Measurements from ENCODE around the gene TCERG1L. TPM values are rescaled to one million over a fixed set of nuclear protein-coding genes. Genes with fewer than 3 reads are reported as not detected.
A peak's percentile ranks its signal among the peaks of the same experiment; 100 is the strongest.

TCERG1L gene
- total and polyA plus RNA-seq, 2 experiments from 2014 or later: 0.47 to 0.73 TPM

DNA sequence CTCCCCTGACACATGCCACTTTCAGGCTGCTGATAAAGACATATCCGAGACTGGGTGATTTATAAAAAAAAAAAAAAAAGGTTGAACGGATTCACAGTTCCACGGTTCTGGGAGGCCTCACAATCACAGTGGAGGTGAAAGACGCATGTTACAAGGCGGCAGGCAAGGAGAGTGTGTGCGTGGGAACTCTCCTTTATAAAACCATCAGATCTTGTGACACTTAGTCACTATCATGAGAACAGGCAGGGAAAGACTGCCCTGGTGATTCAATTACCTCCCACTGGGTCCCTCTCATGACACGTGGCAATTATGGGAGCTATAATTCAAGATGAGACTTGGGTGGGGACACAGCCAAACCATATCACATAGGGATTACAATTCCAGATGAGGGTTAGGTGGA lies 181.5 kb downstream of the TCERG1L start:
- H2AFZ ChIP-seq: no peak overlapping the region
- WGBS (ENCODE audit: low lambda C conversion rate, missing lambda C conversion rate): 81% methylated on average over 7 of the region's 7 CpGs
- no peaks in the 10 kb centered on the region for H3K9me3 ChIP-seq (ENCODE audit: low read depth)
- no peaks in the 10 kb centered on the region for H3K9me2 ChIP-seq (replicated peaks; ENCODE audit: insufficient read depth)
- DNase-seq (ENCODE audit: low spot score): no peak
- H3K4me2 ChIP-seq: no peak overlapping the region
- H3K36me3 ChIP-seq (replicated peaks; ENCODE audit: insufficient read depth, low read depth): no peaks in the 10 kb centered on the region
- TF ChIP-seq EZH2phosphoT487 (IDR thresholded peaks at IDR 0.05; ENCODE audit: low read depth, severe bottlenecking, unreplicated experiment) (no peak), EZH2 (IDR thresholded peaks at IDR 0.05; ENCODE audit: borderline replicate concordance) (no peak)
- TF ChIP-seq, protein P1, sequence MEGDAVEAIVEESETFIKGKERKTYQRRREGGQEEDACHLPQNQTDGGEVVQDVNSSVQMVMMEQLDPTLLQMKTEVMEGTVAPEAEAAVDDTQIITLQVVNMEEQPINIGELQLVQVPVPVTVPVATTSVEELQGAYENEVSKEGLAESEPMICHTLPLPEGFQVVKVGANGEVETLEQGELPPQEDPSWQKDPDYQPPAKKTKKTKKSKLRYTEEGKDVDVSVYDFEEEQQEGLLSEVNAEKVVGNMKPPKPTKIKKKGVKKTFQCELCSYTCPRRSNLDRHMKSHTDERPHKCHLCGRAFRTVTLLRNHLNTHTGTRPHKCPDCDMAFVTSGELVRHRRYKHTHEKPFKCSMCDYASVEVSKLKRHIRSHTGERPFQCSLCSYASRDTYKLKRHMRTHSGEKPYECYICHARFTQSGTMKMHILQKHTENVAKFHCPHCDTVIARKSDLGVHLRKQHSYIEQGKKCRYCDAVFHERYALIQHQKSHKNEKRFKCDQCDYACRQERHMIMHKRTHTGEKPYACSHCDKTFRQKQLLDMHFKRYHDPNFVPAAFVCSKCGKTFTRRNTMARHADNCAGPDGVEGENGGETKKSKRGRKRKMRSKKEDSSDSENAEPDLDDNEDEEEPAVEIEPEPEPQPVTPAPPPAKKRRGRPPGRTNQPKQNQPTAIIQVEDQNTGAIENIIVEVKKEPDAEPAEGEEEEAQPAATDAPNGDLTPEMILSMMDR (IDR thresholded peaks at IDR 0.05; ENCODE audit: poor library complexity): no peak
- H4K20me1 ChIP-seq (ENCODE audit: insufficient read depth, poor library complexity, severe bottlenecking): no peaks in the 10 kb centered on the region
- H3K27ac ChIP-seq: peak overlapping the region; percentile 45
- peaks cover 6% of the 10 kb centered on the region for H3K27me3 ChIP-seq
- H3K4me1 ChIP-seq (ENCODE audit: insufficient read depth): no peaks in the 10 kb centered on the region
- H3K4me3 ChIP-seq: no peak overlapping the region
- H3K79me2 ChIP-seq: no peaks in the 10 kb centered on the region

GRCh38 chr10:131129544-131129943 lies 182.0 kb downstream of the TCERG1L start:
- no peaks in the 10 kb centered on the region for H4K20me1 ChIP-seq (ENCODE audit: insufficient read depth, poor library complexity, severe bottlenecking)
- H3K4me1 ChIP-seq (ENCODE audit: insufficient read depth): no peaks in the 10 kb centered on the region
- peaks cover 9% of the 10 kb centered on the region for H3K27me3 ChIP-seq
- DNase-seq (ENCODE audit: low spot score): peak; percentile 14
- WGBS (ENCODE audit: low lambda C conversion rate, missing lambda C conversion rate): 48% methylated on average over 6 of the region's 6 CpGs
- peak overlapping the region; percentile 45 for H3K27ac ChIP-seq
- H3K4me2 ChIP-seq: no peak overlapping the region
- no peaks in the 10 kb centered on the region for H3K36me3 ChIP-seq (replicated peaks; ENCODE audit: insufficient read depth, low read depth)
- H3K9me3 ChIP-seq (ENCODE audit: low read depth): no peaks in the 10 kb centered on the region
- TF ChIP-seq EZH2 (IDR thresholded peaks at IDR 0.05; ENCODE audit: borderline replicate concordance): no peak
- H3K79me2 ChIP-seq: no peaks in the 10 kb centered on the region
- H3K9me2 ChIP-seq (replicated peaks; ENCODE audit: insufficient read depth): no peaks in the 10 kb centered on the region
- no peak overlapping the region for H2AFZ ChIP-seq
- no peak overlapping the region for H3K4me3 ChIP-seq

DNA sequence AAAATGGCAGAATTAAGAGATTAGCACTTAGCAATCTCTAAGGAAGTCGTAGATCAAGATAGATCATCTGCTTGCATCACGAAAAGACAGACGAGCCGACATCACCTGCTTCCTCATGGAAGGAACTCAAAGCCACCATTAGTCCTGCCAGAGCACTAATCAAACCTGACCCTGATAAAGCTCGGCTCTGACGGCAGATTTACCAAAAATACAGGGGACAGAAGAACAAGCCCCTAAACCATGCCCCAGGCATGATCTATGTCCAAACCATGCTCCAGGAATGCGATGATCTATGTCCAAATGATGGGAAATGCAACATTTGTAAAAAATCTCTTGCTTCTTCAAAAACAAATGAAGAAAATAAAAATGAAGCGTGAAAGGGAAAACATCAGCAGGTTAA lies 182.8 kb downstream of the TCERG1L start:
- WGBS (ENCODE audit: low lambda C conversion rate, missing lambda C conversion rate): 59% methylated on average over 8 of the region's 8 CpGs
- Histone ChIP-seq H3K79me2 (no peaks in the 10 kb centered on the region), H3K27ac (no peak overlapping the region), H3K9me2 (replicated peaks; ENCODE audit: insufficient read depth) (no peaks in the 10 kb centered on the region), H3K4me3 (no peak overlapping the region), H2AFZ (no peak overlapping the region), H3K36me3 (replicated peaks; ENCODE audit: insufficient read depth, low read depth) (no peaks in the 10 kb centered on the region), H3K4me2 (no peak overlapping the region), H3K9me3 (ENCODE audit: low read depth) (no peaks in the 10 kb centered on the region), H3K4me1 (ENCODE audit: insufficient read depth) (no peaks in the 10 kb centered on the region), H3K27me3 (peaks cover 9% of the 10 kb centered on the region), H4K20me1 (ENCODE audit: insufficient read depth, poor library complexity, severe bottlenecking) (no peaks in the 10 kb centered on the region)
- no peak for TF ChIP-seq EZH2 (IDR thresholded peaks at IDR 0.05; ENCODE audit: borderline replicate concordance)
- TF ChIP-seq EZH2phosphoT487 (IDR thresholded peaks at IDR 0.05; ENCODE audit: low read depth, severe bottlenecking, unreplicated experiment): no peak
- TF ChIP-seq, protein P1 (IDR thresholded peaks at IDR 0.05; ENCODE audit: poor library complexity): no peak
- DNase-seq (ENCODE audit: low spot score): no peak

- Histone ChIP-seq H3K4me3 (no peak overlapping the region), H3K4me1 (ENCODE audit: insufficient read depth) (no peaks in the 10 kb centered on the region), H3K36me3 (replicated peaks; ENCODE audit: insufficient read depth, low read depth) (no peaks in the 10 kb centered on the region), H2AFZ (no peak overlapping the region), H3K4me2 (no peak overlapping the region), H3K27me3 (peaks cover 9% of the 10 kb centered on the region), H3K79me2 (no peaks in the 10 kb centered on the region), H3K9me3 (ENCODE audit: low read depth) (no peaks in the 10 kb centered on the region), H4K20me1 (ENCODE audit: insufficient read depth, poor library complexity, severe bottlenecking) (no peaks in the 10 kb centered on the region), H3K27ac (no peak overlapping the region), H3K9me2 (replicated peaks; ENCODE audit: insufficient read depth) (no peaks in the 10 kb centered on the region)
- no peak for DNase-seq (ENCODE audit: low spot score)
- TF ChIP-seq, protein P1 (IDR thresholded peaks at IDR 0.05; ENCODE audit: poor library complexity): no peak
- no peak for TF ChIP-seq EZH2phosphoT487 (IDR thresholded peaks at IDR 0.05; ENCODE audit: low read depth, severe bottlenecking, unreplicated experiment)
- TF ChIP-seq EZH2 (IDR thresholded peaks at IDR 0.05; ENCODE audit: borderline replicate concordance): no peak
- 92% methylated on average over 8 of the region's 8 CpGs for WGBS (ENCODE audit: low lambda C conversion rate, missing lambda C conversion rate)
These were observed 183.9 kb downstream of the TCERG1L start for GRCh38 chr10:131127610-131128009.
